ENCODE data around the gene FAM107B. TPM values are rescaled to one million over a fixed set of nuclear protein-coding genes. Genes with fewer than 3 reads are reported as not detected.

FAM107B gene
- total and polyA plus RNA-seq, 2 of the 8 experiments (the other 6 are each of a cell fraction or from before 2014, with no cell fraction given): 7.5 to 28.1 TPM

DNA sequence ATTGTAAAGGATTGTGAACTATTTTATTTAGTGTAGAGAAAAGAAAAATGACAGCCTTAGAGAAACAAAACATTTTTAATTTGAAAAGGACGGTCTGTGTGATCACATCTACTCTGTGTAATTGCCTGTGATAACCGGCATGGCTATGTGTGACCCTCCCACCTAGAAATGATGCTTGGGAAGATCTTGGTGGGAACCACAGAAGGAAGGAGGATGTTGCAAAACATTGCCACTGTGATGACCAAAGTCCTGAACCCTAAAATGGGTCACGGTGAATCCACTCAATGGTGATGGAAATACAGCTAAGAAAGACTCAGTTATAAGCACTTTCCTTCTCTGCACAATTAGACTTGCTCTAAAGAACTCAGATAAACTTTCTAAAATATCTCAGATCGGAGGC is 222.7 kb downstream of the FAM107B start (continued):
- TF ChIP-seq, protein P1, sequence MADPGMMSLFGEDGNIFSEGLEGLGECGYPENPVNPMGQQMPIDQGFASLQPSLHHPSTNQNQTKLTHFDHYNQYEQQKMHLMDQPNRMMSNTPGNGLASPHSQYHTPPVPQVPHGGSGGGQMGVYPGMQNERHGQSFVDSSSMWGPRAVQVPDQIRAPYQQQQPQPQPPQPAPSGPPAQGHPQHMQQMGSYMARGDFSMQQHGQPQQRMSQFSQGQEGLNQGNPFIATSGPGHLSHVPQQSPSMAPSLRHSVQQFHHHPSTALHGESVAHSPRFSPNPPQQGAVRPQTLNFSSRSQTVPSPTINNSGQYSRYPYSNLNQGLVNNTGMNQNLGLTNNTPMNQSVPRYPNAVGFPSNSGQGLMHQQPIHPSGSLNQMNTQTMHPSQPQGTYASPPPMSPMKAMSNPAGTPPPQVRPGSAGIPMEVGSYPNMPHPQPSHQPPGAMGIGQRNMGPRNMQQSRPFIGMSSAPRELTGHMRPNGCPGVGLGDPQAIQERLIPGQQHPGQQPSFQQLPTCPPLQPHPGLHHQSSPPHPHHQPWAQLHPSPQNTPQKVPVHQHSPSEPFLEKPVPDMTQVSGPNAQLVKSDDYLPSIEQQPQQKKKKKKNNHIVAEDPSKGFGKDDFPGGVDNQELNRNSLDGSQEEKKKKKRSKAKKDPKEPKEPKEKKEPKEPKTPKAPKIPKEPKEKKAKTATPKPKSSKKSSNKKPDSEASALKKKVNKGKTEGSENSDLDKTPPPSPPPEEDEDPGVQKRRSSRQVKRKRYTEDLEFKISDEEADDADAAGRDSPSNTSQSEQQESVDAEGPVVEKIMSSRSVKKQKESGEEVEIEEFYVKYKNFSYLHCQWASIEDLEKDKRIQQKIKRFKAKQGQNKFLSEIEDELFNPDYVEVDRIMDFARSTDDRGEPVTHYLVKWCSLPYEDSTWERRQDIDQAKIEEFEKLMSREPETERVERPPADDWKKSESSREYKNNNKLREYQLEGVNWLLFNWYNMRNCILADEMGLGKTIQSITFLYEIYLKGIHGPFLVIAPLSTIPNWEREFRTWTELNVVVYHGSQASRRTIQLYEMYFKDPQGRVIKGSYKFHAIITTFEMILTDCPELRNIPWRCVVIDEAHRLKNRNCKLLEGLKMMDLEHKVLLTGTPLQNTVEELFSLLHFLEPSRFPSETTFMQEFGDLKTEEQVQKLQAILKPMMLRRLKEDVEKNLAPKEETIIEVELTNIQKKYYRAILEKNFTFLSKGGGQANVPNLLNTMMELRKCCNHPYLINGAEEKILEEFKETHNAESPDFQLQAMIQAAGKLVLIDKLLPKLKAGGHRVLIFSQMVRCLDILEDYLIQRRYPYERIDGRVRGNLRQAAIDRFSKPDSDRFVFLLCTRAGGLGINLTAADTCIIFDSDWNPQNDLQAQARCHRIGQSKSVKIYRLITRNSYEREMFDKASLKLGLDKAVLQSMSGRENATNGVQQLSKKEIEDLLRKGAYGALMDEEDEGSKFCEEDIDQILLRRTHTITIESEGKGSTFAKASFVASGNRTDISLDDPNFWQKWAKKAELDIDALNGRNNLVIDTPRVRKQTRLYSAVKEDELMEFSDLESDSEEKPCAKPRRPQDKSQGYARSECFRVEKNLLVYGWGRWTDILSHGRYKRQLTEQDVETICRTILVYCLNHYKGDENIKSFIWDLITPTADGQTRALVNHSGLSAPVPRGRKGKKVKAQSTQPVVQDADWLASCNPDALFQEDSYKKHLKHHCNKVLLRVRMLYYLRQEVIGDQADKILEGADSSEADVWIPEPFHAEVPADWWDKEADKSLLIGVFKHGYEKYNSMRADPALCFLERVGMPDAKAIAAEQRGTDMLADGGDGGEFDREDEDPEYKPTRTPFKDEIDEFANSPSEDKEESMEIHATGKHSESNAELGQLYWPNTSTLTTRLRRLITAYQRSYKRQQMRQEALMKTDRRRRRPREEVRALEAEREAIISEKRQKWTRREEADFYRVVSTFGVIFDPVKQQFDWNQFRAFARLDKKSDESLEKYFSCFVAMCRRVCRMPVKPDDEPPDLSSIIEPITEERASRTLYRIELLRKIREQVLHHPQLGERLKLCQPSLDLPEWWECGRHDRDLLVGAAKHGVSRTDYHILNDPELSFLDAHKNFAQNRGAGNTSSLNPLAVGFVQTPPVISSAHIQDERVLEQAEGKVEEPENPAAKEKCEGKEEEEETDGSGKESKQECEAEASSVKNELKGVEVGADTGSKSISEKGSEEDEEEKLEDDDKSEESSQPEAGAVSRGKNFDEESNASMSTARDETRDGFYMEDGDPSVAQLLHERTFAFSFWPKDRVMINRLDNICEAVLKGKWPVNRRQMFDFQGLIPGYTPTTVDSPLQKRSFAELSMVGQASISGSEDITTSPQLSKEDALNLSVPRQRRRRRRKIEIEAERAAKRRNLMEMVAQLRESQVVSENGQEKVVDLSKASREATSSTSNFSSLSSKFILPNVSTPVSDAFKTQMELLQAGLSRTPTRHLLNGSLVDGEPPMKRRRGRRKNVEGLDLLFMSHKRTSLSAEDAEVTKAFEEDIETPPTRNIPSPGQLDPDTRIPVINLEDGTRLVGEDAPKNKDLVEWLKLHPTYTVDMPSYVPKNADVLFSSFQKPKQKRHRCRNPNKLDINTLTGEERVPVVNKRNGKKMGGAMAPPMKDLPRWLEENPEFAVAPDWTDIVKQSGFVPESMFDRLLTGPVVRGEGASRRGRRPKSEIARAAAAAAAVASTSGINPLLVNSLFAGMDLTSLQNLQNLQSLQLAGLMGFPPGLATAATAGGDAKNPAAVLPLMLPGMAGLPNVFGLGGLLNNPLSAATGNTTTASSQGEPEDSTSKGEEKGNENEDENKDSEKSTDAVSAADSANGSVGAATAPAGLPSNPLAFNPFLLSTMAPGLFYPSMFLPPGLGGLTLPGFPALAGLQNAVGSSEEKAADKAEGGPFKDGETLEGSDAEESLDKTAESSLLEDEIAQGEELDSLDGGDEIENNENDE (IDR thresholded peaks at IDR 0.05; ENCODE audit: insufficient replicate concordance, low read length): no peak
- TF ChIP-seq, protein P2, sequence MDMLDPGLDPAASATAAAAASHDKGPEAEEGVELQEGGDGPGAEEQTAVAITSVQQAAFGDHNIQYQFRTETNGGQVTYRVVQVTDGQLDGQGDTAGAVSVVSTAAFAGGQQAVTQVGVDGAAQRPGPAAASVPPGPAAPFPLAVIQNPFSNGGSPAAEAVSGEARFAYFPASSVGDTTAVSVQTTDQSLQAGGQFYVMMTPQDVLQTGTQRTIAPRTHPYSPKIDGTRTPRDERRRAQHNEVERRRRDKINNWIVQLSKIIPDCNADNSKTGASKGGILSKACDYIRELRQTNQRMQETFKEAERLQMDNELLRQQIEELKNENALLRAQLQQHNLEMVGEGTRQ (IDR thresholded peaks at IDR 0.05; ENCODE audit: low read length): no peak
- TF ChIP-seq POLR2A (IDR thresholded peaks at IDR 0.05; ENCODE audit: control extremely low read depth in 1 of 2, low read depth in 2 of 2, low read length in 2 of 2): no peak
- TF ChIP-seq EP300 (IDR thresholded peaks at IDR 0.05; ENCODE audit: borderline replicate concordance in 1 of 2, low read depth in 2 of 2, low read length in 2 of 2): no peak
- TF ChIP-seq BRCA1 (IDR thresholded peaks at IDR 0.05; ENCODE audit: low read depth, low read length): no peak
- TF ChIP-seq E2F6 (IDR thresholded peaks at IDR 0.05): no peak

Data from H1 (cell line).